Naive thymus-derived CD8-positive, alpha-beta T cell (primary cell): ENCODE data around the gene ZNF763. TPM values are rescaled to one million over a fixed set of nuclear protein-coding genes. Genes with fewer than 3 reads are reported as not detected.
"Not testable (repeated sequence)": the region's sequence is repeated elsewhere in the genome, so short reads cannot be mapped to it uniquely, and the experiment has no call there.

Experiments
- ATAC-seq, 2 donors: fragments of 150-1000 bp; cut with Tn5 transposase in 1 of 2; sonication (Bioruptor Pico), chemical (Tn5 transposase) in 1 of 2; 1 replicate in 1 of 2; 2 replicates in 1 of 2; pipeline ENCODE4 v1.10.0; 2021; ENCODE audit warnings: mild to moderate bottlenecking in 2 of 2, moderate library complexity in 2 of 2
- POLR2A ChIA-PET: fragments of 350-600 bp; sonication (Branson Sonifier 250); formaldehyde crosslinking; loops from one replicate; lab custom pipeline; 2021; ENCODE audit warnings: antibody characterized with exemption; lab: Charles Lee
- DNase-seq, 10 donors: peaks; one replicate each; pipeline versions ENCODE4 v3.0.0 to v3.0.0-alpha.2; 2020 to 2022
- H3K27ac Mint-ChIP-seq, 10 donors: one replicate each; pipeline ENCODE4 v1.8.0; 2020 to 2022; ENCODE audit warnings: mild to moderate bottlenecking in 10 of 10, mixed read lengths in 10 of 10, moderate library complexity in 4 of 10, inconsistent platforms in 1 of 10
- H3K27me3 Mint-ChIP-seq, 5 donors: one replicate each; pipeline ENCODE4 v1.8.0; 2021 to 2022; ENCODE audit warnings: mixed read lengths in 5 of 5
- H3K36me3 Mint-ChIP-seq, 3 donors: one replicate each; pipeline ENCODE4 v1.8.0; 2020 to 2022; ENCODE audit warnings: mixed read lengths in 3 of 3, mild to moderate bottlenecking in 2 of 3, inconsistent platforms in 1 of 3
- H3K4me1 Mint-ChIP-seq, 4 donors: one replicate each; pipeline ENCODE4 v1.8.0; 2021 to 2022; ENCODE audit warnings: mixed read lengths in 4 of 4
- H3K4me3 Mint-ChIP-seq, 10 donors: one replicate each; pipeline ENCODE4 v1.8.0; 2020 to 2022; ENCODE audit warnings: mild to moderate bottlenecking in 10 of 10, mixed read lengths in 10 of 10, moderate library complexity in 6 of 10, inconsistent platforms in 1 of 10
- H3K9me3 Mint-ChIP-seq, 9 donors: one replicate each; pipeline ENCODE4 v1.8.0; 2020 to 2022; ENCODE audit warnings: mixed read lengths in 9 of 9, mild to moderate bottlenecking in 3 of 9, inconsistent platforms in 1 of 9, moderate library complexity in 1 of 9
- polyA plus RNA-seq, 3 donors: library from polyadenylated mRNA; unstranded; fragments of 300-500 nt; fragmentation: Illumina TruSeq; gene quantifications; one replicate each; pipeline ENCODE4 v1.2.3, GENCODE V29; 2021
- total RNA-seq, 8 experiments: library from RNA in 2 of 8; stranded (reverse) in 2 of 8; gene quantifications; one replicate each; pipeline ENCODE4 v1.2.3 and lab custom pipeline; 2021 to 2026

ZNF763 gene
- total RNA-seq (10 to 100 TPM; 11.3 to 15.7 TPM), polyA plus RNA-seq (1 to 10 TPM; 1.9 to 3.9 (median 2.6) TPM), total RNA-seq (lab: John Stamatoyannopoulos, UW) (0.49 to 3.6 (median 1.4) reads per million in 6 experiments)

DNA sequence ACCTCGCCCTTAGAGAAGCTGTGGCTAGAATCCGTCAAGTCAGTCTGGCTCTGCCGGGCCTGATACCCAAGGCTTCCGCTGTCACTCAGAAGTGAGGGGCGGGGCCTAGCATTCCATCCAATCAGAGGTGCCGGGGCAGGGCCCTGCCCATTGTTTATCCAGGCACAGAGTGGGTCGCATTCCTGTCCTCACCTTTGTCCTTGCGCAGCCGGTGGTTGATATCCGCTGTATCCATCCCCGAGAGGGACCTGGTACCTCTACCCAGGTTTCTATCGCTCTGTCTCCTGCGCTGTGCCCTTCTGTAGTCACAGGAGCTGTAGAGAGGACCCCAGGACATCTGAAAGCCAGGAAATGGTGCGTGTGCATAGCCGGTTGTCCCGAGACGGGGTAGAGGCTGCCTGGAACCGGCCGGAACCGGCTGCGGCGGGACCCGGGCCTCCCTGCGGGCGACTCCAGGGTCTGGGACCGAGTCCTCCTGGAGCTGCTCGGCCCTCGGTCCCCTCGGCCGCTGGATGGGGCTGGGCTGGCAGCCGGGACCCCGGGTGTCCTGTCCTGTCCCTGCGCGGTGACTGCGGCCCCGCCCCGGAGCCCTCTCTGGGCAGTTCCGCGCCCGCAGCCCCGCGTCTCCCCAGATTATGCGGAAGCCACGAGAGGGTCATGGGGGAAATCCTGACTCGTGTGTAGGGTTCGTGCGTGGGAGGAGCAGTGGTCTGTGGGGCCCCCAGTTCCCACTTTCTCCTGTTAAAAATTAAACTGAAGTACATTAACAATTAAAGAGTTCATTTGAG lies at the start of gene ZNF763:
Gene ZNF763, plus strand, starts transcription at position 183 of the 788 bp plus-strand sequence. Its CDS starts 169 bp downstream, at position 352.
- POLR2A ChIA-PET = interaction anchor here (0.5 to 3.1 kb wide), 16 partner anchors 10 to 198 kb away, joined by 3 to 76 read pairs (median 4); partner anchors contain the start of genes ZNF136, ZNF20 and ZNF700
- DNase-seq (peak; percentile 72 to 95 (median 86)), ATAC-seq (peak; percentile 91)
- Mint-ChIP-seq H3K27ac (peak within 1 kb of the TSS; percentile 78 to 99 (median 96)), H3K9me3 (peaks cover 0 to 3% (median 0%) of the 10 kb centered on the region in 9 donors), H3K36me3 (peaks cover 0 to 9% (median 0%) of the 10 kb centered on the region in 3 donors), H3K27me3 (no peaks in the 10 kb centered on the region), H3K4me3 (peak within 1 kb of the TSS; percentile 90 to 99 (median 96)), H3K4me1 (peaks cover 16 to 31% (median 29%) of the 10 kb centered on the region in 4 donors)

DNA sequence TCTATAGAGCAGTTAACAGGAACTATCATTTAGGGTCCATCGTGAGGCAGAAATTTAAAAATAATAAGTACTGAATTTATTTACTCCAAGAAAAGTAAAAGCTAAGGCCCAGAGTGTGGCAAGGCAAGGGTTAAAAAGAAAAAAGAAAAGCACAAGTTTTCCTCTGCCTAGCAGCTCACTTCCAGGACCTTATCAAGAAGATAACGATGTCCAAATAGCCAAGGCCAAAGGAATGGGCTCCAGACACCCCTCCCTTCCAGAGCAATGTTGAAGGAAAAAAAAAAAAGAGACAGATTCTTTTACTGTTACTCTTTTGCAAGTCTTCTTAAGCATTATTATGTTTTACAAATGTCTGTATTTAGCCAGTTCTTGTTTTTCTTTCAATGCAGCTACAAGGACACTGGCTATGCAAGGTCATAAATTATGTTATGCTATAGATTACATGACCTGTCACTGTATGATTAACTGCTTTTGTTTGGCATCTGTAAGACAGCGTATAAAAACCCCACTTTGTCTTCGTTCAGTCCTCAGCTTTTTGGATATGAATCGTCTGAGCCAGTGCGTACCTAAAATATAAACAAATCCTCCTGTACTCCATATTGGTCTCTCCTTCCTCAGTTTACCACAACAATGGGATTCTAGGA lies 42.9 kb upstream of the ZNF763 start:
- peaks cover 0 to 14% (median 3%) of the 10 kb centered on the region in 9 donors for H3K9me3 Mint-ChIP-seq
- H3K36me3 Mint-ChIP-seq = peaks cover 0 to 3% (median 0%) of the 10 kb centered on the region in 3 donors
- no peaks in the 10 kb centered on the region for H3K27me3 Mint-ChIP-seq
- no peak for DNase-seq
- POLR2A ChIA-PET = interaction anchor here (0.5 to 4.0 kb wide), 3 partner anchors 67 to 367 kb away, joined by 5 to 102 read pairs (median 9); partner anchors contain the start of gene ZNF491
- H3K4me3 Mint-ChIP-seq = no peak overlapping the region
- no peak for ATAC-seq
- H3K27ac Mint-ChIP-seq = no peak overlapping the region
- peaks cover 23 to 33% (median 27%) of the 10 kb centered on the region in 4 donors for H3K4me1 Mint-ChIP-seq

DNA sequence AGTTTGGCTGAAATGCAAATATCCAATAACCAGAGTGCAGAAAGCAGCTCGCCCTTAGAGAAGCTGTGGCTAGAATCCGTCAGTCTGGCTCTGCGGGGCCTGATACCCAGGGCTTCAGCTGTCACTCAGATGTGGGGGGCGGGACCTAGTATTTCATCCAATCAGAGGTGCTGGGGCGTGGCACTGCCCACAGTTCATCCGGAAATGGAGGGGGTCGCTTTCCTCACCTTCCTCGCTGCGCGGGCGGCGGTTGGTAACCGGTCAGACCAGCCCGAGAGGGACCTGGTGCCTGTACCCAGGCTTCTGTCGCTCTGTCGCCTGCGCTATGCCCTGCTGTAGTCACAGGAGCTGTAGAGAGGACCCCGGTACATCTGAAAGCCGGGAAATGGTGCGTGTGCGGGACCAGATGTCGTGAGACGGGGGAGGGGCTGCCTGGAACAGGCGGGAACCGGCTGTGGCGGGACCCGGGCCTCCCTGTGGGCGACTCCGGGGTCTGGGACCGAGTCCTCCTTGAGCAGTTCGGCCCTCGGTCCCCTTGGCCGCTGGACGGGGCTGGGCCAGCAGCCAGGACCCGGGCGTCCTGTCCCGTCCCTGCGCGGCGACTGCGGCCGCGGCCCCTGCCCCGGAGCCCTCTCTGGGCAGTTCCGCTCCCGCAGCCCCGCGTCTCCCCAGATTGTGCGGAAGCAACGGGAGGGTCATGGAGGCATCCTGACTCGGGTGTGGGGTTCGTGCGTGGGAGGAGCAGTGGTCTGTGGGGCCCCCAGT lies 39.8 kb upstream of the ZNF763 start, which contains the start of gene ZNF700:
Gene ZNF700, plus strand, starts transcription at position 222 of the 765 bp plus-strand sequence. Its CDS starts 104 bp downstream, at position 326.
- peak within 1 kb of the TSS; percentile 93 to 99 (median 98) for H3K27ac Mint-ChIP-seq
- no peaks in the 10 kb centered on the region for H3K9me3 Mint-ChIP-seq
- ATAC-seq = peak; percentile 85 to 88
- POLR2A ChIA-PET = interaction anchor here (0.6 to 4.0 kb wide), 12 partner anchors 19 to 408 kb away, joined by 3 to 102 read pairs (median 7); partner anchors contain the start of genes ZNF136, ZNF20, ZNF491 and ZNF563
- H3K4me3 Mint-ChIP-seq = peak within 1 kb of the TSS; percentile 90 to 100 (median 98)
- H3K4me1 Mint-ChIP-seq = peaks cover 28 to 50% (median 44%) of the 10 kb centered on the region in 4 donors
- H3K36me3 Mint-ChIP-seq = peaks cover 0 to 14% (median 9%) of the 10 kb centered on the region in 3 donors
- no peaks in the 10 kb centered on the region for H3K27me3 Mint-ChIP-seq
- peak; percentile 78 to 96 (median 90) for DNase-seq

DNA sequence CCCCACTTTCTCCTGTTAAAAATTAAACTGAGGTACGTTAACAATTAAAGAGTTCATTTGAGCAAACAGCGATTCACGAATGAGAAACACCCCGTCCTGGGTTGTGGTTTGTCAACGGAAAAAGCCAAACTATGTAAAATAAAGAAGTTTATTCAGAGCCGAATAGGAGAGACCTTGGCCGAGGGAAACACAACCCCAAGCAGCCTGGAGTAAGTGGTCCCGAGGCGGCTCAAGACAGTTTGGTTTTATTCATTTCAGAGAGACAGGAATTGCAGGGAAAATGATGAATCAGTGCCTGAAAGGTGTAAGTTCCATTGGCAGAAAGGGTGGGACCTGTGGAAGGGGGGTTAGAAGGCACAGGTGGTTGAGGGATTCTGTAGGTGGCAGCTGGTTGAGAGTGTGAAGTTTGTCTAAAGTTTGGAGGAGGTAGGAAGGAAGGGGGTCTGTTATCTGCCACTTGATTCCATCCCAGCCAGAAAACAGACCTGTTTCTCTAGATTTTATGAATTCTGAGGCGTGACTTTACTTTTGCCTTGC lies 39.1 kb upstream of the ZNF763 start:
- Mint-ChIP-seq H3K27ac (peak overlapping the region; percentile 71 to 98 (median 90)), H3K4me3 (peak overlapping the region; percentile 84 to 99 (median 94)), H3K36me3 (peaks cover 0 to 20% (median 11%) of the 10 kb centered on the region in 3 donors), H3K4me1 (peaks cover 28 to 57% (median 47%) of the 10 kb centered on the region in 4 donors)
- not testable (repeated sequence) for DNase-seq, ATAC-seq, H3K27me3 Mint-ChIP-seq, H3K9me3 Mint-ChIP-seq
- POLR2A ChIA-PET = interaction anchor here (0.6 to 4.0 kb wide), 7 partner anchors 38 to 408 kb away, joined by 3 to 102 read pairs (median 8); partner anchors contain the start of genes ZNF136, ZNF563, ZNF69 and ZNF763

DNA sequence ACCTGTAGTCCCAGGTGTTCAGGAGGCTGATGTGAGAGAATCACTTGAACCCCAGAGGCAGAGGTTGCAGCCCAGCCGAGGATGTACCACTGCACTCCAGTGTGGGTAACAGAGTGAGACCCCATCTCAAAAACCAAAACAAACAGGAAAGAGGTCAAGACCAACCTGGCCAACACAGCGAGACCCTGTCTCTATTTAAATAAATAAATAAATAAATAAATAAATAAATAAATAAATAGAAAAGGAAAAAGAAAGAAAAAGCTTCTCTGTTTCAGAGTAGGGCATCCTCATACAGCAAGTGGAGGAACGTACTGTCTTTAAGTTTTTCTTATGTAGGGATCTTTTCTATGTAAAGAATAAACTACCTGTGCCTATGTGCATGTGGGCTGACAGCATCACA lies 37.6 kb upstream of the ZNF763 start:
- ATAC-seq = no peak
- H3K4me3 Mint-ChIP-seq = peak overlapping the region in 6 of 10 donors; percentile 38 to 99 (median 88)
- H3K27ac Mint-ChIP-seq = peak overlapping the region in 9 of 10 donors; percentile 19 to 96 (median 44)
- POLR2A ChIA-PET = no interaction called here
- H3K27me3 Mint-ChIP-seq = no peaks in the 10 kb centered on the region
- H3K36me3 Mint-ChIP-seq = peaks cover 0 to 35% (median 18%) of the 10 kb centered on the region in 3 donors
- peaks cover 32 to 72% (median 56%) of the 10 kb centered on the region in 4 donors for H3K4me1 Mint-ChIP-seq
- no peak for DNase-seq
- H3K9me3 Mint-ChIP-seq = peaks cover 0 to 10% (median 0%) of the 10 kb centered on the region in 9 donors

DNA sequence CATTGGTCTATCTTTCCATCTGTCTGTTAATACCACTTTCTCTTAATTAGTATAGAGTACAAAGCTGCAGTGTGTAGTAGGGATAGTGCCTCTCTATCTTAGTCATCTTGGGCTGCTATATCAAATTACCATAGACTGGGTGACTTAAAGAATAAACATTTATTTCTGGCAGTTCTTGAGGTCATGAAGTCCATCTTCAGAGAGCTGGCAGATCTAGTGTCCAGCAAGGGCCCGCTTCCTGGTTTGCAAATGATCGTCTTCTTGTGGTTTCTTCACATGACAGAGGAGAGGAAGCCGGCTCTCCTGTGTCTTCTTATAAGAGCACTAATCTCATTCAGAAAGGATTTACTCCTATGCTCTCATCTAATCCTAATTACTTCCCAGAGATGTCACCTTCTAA lies 33.8 kb upstream of the ZNF763 start:
- DNase-seq (no peak), ATAC-seq (no peak)
- peaks cover 0 to 34% (median 0%) of the 10 kb centered on the region in 9 donors for H3K9me3 Mint-ChIP-seq
- peaks cover 0 to 61% (median 33%) of the 10 kb centered on the region in 3 donors for H3K36me3 Mint-ChIP-seq
- peaks cover 12 to 65% (median 41%) of the 10 kb centered on the region in 4 donors for H3K4me1 Mint-ChIP-seq
- no peaks in the 10 kb centered on the region for H3K27me3 Mint-ChIP-seq
- H3K4me3 Mint-ChIP-seq = peak overlapping the region in 3 of 10 donors; percentile 2 to 22 (median 13)
- POLR2A ChIA-PET = interaction anchor here (0.7 kb wide), 1 partner anchor 21 kb away, joined by 3 read pairs; no protein-coding TSS in a partner anchor
- peak overlapping the region in 5 of 10 donors; percentile 10 to 63 (median 46) for H3K27ac Mint-ChIP-seq

DNA sequence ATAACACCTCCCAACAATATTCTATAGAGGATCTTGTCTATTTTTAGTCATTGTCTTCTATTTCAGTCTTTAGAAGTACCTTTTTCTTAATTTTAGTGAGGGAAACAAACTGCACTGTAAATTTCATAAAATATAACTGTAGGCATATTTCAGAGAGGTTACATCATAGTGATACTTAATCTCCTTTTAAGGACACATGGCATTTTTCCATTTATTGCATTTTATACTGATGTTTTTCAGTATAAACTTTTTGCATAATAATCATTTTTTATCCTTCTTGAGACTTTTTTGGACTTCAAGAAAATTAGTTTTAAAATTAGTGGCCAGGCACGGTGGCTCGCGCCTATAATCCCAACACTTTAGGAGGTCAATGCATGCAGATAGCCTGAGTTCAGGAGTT lies 33.3 kb upstream of the ZNF763 start:
- H3K4me1 Mint-ChIP-seq = peaks cover 12 to 60% (median 41%) of the 10 kb centered on the region in 4 donors
- peaks cover 0 to 66% (median 37%) of the 10 kb centered on the region in 3 donors for H3K36me3 Mint-ChIP-seq
- POLR2A ChIA-PET = interaction anchor here (0.7 kb wide), 1 partner anchor 20 kb away, joined by 3 read pairs; no protein-coding TSS in a partner anchor
- peaks cover 0 to 38% (median 4%) of the 10 kb centered on the region in 9 donors for H3K9me3 Mint-ChIP-seq
- peak overlapping the region in 3 of 10 donors; percentile 46 to 63 (median 63) for H3K27ac Mint-ChIP-seq
- DNase-seq (no peak), ATAC-seq (no peak)
- H3K27me3 Mint-ChIP-seq = no peaks in the 10 kb centered on the region
- no peak overlapping the region for H3K4me3 Mint-ChIP-seq

DNA sequence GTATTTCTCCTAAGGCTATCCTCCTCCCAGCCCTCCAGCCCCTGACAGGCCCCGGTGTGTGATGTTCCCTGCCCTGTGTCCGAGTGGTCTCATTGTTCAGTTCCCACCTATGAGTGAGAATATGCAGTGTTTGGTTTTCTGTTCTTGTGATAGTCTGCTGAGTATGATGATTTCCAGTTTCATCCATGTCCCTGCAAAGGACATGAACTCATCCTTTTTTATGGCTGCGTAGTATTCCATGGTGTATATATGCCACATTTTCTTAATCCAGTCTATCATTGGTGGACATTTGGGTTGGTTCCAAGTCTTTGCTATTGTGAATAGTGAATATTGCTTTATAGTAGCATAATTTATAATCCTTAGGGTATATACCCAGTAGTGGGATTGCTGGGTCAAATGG lies 29.0 kb upstream of the ZNF763 start:
- POLR2A ChIA-PET = not testable (repeated sequence)
- H3K9me3 Mint-ChIP-seq = peaks cover 0 to 74% (median 10%) of the 10 kb centered on the region in 9 donors

DNA sequence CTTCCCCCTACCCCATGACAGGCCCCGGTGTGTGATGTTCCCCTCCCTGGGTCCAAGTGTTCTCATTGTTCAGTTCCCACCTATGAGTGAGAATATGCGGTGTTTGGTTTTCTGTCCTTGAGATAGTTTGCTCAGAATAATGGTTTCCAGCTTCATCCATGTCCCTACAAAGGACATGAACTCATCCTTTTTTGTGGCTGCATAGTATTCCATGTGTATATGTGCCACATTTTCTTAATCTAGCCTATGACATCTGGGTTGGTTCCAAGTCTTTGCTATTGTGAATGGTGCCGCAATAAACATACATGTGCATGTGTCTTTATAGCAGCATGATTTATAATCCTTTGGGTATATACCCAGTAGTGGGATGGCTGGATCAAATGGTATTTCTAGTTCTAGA lies 26.5 kb upstream of the ZNF763 start:
- H3K27me3 Mint-ChIP-seq, POLR2A ChIA-PET, H3K4me3 Mint-ChIP-seq, ATAC-seq, H3K27ac Mint-ChIP-seq, DNase-seq: not testable (repeated sequence)
- Mint-ChIP-seq H3K36me3 (peaks cover 21 to 78% (median 66%) of the 10 kb centered on the region in 3 donors), H3K9me3 (peaks cover 0 to 86% (median 22%) of the 10 kb centered on the region in 9 donors), H3K4me1 (peaks cover 0 to 17% (median 7%) of the 10 kb centered on the region in 4 donors)

More for the DNA sequence above, 29.0 kb upstream of the ZNF763 start:
- not testable (repeated sequence) for DNase-seq, H3K4me3 Mint-ChIP-seq, ATAC-seq, H3K27me3 Mint-ChIP-seq
- H3K4me1 Mint-ChIP-seq = peaks cover 4 to 30% (median 20%) of the 10 kb centered on the region in 4 donors
- H3K27ac Mint-ChIP-seq = peak overlapping the region in 1 of 10 donors; percentile 31
- peaks cover 8 to 82% (median 56%) of the 10 kb centered on the region in 3 donors for H3K36me3 Mint-ChIP-seq

DNA sequence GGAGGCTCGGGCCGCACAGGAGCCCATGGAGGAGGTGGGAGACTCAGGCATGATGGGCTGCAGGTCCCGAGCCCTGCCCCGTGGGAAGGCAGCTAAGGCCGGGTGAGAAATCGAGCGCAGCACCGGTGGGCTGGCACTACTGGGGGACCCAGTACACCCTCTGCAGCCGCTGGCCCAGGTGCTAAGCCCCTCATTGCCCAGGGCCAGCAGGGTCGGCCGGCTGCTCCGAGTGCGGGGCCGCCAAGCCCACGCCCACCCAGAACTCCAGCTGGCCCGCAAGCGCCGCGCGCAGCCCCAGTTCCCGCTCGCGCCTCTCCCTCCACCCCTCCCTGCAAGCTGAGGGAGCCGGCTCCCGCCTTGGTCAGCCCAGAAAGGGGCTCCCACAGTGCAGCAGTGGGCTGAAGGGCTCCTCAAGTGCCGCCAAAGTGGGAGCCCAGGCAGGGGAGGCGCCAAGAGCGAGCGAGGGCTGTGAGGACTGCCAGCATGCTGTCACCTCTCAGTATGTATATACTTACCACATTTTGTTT lies 23.4 kb upstream of the ZNF763 start:
- H3K4me3 Mint-ChIP-seq, H3K27ac Mint-ChIP-seq, ATAC-seq, H3K27me3 Mint-ChIP-seq, H3K4me1 Mint-ChIP-seq, DNase-seq: not testable (repeated sequence)
- Mint-ChIP-seq H3K9me3 (peaks cover 0 to 93% (median 30%) of the 10 kb centered on the region in 9 donors), H3K36me3 (peaks cover 47 to 89% (median 82%) of the 10 kb centered on the region in 3 donors)
- POLR2A ChIA-PET = interaction anchor here (0.6 kb wide), 1 partner anchor 531 kb away, joined by 3 read pairs; no protein-coding TSS in a partner anchor
